Measurements from ENCODE around the gene TPGS1.

TPGS1 gene

DNA sequence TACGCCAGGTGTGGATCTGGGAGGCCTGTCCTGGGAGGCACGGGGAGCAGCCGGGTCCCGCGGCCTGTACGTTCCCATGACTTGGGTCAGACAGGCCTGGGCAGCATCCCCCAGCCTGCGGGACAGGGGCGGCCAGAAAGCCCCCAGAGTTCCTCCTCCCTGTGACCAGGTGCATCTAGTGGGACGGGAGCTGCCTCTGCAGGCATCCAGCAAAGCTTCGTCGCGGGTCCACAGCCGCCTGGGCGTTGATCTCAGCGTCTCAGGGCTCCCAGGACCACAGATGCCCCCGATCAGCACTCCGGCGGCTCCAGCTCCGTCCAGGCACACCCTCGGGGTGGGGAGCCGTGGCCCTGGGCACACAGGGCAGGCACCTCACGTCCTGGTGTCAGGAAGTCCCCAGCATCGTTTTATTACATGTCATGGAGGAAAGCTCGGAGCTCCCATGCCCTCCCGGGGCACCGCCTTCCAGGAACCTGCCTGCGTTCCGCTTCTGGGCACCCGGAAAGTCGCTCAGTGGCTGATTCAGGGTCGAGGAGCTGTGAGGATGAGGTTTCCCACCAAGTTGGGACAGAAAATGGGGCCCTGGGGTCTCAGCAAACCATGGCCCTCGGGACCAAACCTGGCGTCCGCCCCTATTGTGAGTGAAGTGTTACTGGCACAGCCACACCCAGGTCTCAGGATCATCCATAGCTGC lies 35.0 kb downstream of the TPGS1 start:
- no peak for DNase-seq

DNA sequence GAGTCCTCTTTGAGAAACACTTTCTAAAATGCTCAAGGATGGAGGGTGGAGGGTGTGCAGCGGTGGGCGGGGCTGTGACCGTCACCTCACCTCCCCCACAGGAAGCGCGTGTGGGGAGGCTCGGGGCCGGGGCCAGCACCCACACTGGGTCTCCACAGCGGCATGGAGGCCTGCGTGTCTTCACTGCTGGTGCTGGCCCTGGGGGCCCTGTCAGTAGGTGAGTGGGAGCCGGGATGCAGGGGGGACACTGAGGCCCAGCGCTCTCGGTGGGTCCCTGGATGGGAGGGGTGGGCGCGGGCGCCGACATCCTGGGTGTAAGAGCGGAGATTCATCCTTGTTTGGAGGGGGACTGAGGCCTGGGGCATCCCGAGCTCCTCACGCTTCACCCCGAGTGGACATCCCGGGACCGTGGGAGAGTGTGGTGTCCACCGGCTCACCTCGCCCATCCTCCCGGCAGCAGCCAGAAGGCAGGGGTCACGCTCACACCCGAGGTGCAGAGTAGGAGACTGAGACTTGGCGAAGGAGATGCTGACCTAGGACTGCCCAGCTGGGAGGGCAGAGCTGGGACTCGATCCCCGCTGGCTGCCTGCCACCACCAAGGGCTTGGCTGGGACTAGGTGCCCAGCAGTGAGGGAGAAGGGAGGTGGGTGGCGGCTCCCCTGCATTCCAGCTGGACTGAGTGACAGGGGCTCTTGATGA lies 36.8 kb downstream of the TPGS1 start, which contains the start of gene GZMM:
Gene GZMM (plus strand): TSS at position 144 of the 699 bp plus-strand sequence. CDS start 19 bp downstream, at position 163.
- no peak for DNase-seq

GRCh38 chr19:547117-547516 lies 39.8 kb downstream of the TPGS1 start:
- DNase-seq = no peak

DNA sequence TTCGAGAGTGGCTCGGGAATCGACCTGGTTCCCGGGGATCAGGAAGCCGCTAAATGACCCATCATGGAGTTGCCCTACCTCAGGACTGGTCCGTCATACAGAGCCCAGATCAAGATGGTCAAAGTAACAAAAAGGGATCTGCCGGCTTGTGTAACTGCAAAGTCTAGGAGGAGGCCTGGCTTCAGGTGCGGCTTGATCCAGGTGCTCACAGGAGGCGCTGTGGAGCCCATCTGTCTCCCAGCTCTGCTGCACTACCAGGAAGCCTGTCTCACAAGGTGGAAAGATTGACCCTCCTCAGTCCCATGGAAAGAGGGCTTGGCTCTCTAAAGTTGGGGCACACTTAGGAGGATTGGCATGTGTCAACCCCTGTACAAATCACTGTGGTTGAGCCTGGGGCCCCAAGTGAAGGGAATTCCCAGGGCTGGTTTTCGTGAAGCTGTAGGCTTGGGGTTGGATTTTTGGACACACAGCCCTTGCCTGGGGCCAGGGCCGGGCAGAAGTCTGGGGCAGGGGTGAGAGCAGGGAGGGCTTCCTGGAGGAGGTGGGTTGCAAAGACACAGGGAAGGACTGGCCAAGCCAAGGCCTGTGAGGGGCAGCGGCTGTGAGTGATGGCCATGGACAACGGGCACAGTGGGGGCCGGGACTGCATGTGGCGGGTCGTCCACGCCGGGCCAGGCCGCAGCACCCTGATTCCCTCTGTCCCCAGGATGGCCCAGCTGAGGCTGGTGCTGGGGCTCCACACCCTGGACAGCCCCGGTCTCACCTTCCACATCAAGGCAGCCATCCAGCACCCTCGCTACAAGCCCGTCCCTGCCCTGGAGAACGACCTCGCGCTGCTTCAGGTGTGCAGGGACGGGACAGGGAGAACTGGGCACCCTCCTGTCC lies 40.8 kb downstream of the TPGS1 start:
- DNase-seq = no peak

DNA sequence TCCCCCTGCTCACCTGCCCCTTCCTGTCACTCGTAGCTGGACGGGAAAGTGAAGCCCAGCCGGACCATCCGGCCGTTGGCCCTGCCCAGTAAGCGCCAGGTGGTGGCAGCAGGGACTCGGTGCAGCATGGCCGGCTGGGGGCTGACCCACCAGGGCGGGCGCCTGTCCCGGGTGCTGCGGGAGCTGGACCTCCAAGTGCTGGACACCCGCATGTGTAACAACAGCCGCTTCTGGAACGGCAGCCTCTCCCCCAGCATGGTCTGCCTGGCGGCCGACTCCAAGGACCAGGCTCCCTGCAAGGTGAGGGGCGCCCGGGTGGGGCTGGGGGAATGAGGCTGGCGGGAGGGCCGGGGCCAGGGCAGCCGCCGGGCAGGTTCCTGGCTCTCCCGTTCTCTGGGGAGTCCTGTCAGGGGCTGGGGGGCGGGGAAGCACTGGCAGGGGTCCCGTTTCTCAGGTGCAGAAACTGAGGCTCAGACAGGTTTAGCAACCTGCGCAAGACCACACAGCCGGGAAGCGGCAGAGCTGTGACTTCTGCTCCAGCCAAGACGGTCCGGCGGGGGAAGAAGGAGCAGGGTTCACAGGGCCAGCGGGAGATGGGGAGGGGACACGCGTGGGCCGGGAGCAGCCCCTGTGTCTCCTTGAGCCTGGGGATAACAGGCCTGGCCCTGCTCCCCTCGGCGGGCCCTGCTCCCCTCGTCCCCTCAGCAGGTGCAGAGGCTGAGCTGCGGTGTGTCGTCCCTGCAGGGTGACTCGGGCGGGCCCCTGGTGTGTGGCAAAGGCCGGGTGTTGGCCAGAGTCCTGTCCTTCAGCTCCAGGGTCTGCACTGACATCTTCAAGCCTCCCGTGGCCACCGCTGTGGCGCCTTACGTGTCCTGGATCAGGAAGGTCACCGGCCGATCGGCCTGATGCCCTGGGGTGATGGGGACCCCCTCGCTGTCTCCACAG lies 41.9 kb downstream of the TPGS1 start:
- DNase-seq = no peak

GRCh38 chr19:554817-555216 lies 47.5 kb downstream of the TPGS1 start:
- DNase-seq = no peak

DNA sequence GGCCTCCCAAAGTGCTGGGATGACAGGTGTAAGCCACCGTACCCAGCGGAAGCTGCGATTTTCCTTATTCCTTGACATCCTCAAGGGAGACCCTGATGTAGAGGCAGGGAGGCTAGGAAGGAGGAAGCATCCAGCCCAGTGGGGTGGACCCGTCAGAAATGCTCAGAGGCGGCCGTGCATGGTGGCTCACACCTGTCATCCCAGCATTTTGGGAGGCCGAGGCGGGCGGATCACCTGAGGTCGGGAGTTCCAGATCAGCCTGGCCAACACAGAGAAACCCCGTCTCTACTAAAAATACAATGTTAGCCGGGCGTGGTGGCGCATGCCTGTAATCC lies 48.1 kb downstream of the TPGS1 start:
- DNase-seq = no peak

- no peak for DNase-seq
Observed at GRCh38 chr19:556611-557382, 49.5 kb downstream of the TPGS1 start.

- DNase-seq = no peak
Observed at GRCh38 chr19:558770-559439, 51.6 kb downstream of the TPGS1 start.

DNA sequence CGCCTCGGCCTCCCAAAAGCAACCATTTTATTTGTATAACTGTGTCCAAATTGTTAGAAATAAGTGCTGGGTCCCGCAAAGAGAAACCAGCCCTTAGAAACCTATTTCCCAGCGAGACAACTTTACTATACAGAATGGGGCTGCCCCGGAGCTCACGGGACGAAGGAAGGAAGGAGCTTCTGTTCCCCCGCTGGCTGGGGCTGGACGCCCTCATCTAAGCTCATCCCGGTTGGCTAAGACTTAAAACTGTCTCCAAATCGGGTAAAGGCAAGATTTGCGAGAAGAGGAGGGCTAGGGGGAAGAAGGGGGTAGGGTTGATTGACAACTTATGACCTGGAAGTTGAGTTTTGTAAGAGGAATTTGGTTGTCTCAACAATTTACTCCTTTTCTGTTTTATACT lies 52.8 kb downstream of the TPGS1 start:
- no peak for DNase-seq

DNA sequence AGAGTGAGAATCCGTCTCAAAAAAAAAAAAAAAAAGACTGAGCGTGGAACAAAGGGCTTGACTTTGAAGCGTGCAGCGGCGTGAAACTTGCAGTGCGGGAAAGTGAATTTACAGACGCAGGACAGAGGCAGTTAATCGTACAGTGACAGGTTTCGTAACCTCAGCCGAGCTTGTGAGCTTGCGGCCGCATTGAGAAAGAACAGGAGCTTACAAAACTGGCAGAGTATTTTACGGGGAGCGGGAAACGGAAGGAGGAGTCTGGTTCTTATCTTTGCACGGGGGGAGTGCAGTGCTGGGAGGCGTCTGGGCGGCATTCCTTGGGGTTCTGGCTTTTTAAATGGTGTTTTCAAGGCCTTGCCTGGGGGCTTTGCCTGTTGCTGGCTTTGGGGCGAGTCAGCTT lies 59.1 kb downstream of the TPGS1 start:
- no peak for DNase-seq

GRCh38 chr19:566844-567243 lies 59.5 kb downstream of the TPGS1 start:
- no peak for DNase-seq

DNA sequence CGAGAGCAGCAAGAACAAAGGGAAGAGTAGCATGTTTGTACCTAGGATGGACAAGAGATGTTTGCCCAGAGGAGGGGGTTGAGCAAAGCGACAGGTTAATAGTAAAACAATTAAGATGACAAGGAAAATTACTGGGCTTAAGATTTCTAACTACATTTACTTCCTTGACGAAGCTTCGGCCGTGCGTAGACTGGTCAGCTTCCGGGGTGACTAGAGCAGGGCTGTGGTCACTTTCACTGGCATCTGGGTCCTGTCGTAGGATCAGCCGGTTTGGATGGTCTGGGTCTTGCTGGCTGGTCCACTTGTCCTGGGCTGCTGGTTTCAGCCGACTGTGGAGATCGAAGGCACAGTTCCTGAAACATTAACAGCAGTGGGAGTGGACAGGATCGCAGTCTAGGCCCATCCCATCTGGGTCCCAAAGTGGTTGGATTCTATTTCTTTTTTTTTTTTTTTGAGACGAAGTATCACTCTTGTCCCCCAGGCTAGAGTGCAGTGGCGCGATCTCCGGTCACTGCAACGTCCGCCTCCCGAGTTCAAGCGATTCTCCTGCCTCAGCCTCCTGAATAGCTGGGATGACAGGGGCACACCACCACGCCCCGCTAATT lies 60.1 kb downstream of the TPGS1 start:
- DNase-seq = no peak

All from NCI-H1092 treated with DMSO at 0.1 percent for 48 hours (cell line).